Astrocyte of the cerebellum (primary cell): Measurements from ENCODE around the gene KCNK3.

ENCODE experiments used
- DNase-seq: peaks from one replicate; pipeline ENCODE4 v3.0.0-alpha.2; 2011; ENCODE audit warnings: low read depth
- H3K4me3 ChIP-seq: 2 replicates; pipeline ENCODE4 v1.5.1; 2011; ENCODE audit warnings: mild to moderate bottlenecking, low read depth, low read length, moderate library complexity
- in situ Hi-C: cut with HindIII; loops from 2 replicates; pipeline ENCODE4 v1.10.0; 2017; ENCODE audit warnings: low sequenced_read_pairs
- TF ChIP-seq, protein P1 (sequence below): IDR thresholded peaks from 2 replicates; pipeline ENCODE4 v1.5.1; 2012; ENCODE audit warnings: low read length, low read depth, moderate library complexity, mild to moderate bottlenecking; ENCODE audit errors: missing control alignments

Gene KCNK3

DNA sequence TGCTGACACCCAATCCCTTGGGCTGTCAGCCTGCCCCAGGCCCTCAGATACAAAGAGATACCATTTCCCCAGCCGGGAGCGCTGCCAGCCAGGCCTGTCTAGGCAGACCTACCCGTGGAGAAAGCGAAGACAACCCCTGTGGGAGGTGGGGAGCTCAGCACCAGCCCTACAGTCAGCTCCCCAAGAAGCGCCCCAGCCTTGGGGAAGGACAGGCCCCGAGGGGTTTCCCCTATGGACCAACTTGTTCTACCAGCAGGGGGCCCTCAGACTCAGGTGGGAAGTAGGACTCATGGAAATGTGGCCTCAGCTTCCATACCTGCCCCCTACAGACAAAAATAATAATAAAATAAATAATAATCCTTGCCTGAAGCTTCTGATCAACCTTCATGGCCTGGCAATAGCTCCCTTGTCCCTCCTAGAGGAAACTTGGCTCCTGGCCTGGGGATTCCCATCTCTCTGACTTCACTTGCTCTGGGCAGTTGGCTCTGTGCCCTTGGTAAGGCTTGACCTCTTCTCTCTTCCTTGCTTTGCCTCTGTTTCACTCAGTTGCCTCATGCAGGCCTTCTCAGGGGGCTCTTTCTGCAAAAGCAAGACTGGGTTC lies 78.6 kb downstream of the KCNK3 start:
- TF ChIP-seq, protein P1, sequence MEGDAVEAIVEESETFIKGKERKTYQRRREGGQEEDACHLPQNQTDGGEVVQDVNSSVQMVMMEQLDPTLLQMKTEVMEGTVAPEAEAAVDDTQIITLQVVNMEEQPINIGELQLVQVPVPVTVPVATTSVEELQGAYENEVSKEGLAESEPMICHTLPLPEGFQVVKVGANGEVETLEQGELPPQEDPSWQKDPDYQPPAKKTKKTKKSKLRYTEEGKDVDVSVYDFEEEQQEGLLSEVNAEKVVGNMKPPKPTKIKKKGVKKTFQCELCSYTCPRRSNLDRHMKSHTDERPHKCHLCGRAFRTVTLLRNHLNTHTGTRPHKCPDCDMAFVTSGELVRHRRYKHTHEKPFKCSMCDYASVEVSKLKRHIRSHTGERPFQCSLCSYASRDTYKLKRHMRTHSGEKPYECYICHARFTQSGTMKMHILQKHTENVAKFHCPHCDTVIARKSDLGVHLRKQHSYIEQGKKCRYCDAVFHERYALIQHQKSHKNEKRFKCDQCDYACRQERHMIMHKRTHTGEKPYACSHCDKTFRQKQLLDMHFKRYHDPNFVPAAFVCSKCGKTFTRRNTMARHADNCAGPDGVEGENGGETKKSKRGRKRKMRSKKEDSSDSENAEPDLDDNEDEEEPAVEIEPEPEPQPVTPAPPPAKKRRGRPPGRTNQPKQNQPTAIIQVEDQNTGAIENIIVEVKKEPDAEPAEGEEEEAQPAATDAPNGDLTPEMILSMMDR, result peak; percentile 36
- peak; percentile 35 for DNase-seq
- no peak overlapping the region for H3K4me3 ChIP-seq
- in situ Hi-C loops, result no loop called here

DNA sequence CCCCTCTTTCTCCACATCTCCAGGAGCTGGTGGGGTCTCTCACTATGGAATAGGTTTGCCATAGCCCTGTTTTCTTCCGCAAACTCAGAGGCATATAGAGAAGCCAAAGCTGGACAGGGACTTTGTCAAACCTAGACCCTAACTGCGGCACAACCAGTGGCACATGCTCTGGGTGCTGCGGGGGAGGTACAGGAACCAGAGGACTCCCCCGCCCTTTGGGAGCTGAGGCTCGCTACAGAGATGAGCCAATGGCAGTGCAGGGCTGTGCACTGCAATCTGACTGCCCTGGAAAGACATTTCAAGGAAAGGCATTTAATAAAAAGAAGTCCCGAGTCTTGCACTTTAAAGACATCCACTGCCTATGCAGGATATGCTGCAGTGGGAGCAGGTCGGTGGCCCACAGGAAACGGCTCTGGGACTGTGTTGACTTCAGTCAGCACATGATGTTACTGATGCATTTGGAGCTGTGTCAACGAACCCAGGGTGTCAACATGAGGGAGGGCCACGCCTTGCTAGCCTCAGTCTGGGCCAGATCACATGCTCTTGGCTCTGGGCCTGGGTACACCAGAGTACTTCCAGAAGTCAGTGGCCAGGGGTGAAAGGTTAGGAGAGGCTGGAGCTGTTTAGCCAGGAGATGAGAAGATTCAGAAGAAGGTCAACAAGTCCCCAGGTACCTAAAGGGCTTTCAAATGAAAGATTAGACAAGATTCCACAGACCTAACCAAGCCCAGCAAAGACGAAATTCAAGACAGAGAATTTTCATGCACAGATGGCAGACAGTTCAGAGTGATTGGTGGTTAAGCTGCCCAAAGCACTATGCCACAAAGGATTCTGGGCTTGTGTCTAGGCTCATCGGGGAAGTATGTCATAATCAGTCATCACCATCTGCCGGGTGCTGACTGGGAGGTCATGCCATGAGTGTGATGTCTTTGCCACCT lies 79.8 kb downstream of the KCNK3 start:
- TF ChIP-seq, protein P1, result no peak
- H3K4me3 ChIP-seq, result no peak overlapping the region
- in situ Hi-C loops, result no loop called here
- no peak for DNase-seq

DNA sequence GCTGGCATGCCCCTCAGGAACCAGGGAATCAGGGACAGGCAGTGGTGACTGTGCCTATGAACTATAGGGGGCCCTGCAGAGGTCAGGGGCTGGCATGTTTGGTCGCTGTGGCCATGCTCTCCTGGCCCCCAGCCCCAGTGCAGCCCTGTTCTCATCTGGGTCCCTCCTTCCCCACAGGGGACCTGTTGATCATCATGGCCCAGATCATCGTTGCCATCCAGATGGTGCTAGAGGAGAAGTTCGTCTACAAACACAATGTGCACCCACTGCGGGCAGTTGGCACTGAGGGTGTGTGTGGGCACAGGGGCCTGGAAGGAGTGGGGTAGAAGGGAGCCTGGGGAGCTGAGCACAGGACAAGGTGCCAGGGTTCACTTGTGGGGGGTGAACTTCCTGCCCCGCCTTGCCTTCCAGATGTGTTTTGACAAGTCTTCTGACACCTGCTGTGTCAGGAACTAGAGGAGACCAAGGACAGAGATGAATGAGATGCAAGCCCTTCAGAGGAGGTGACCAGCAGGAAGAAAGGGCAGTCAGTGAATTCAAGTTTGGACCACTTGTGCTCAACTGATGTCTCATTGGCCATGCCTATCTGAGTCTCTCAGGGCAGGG lies 83.8 kb downstream of the KCNK3 start:
- in situ Hi-C loops, result no loop called here
- DNase-seq, result no peak
- H3K4me3 ChIP-seq, result no peak overlapping the region
- TF ChIP-seq, protein P1, result no peak

DNA sequence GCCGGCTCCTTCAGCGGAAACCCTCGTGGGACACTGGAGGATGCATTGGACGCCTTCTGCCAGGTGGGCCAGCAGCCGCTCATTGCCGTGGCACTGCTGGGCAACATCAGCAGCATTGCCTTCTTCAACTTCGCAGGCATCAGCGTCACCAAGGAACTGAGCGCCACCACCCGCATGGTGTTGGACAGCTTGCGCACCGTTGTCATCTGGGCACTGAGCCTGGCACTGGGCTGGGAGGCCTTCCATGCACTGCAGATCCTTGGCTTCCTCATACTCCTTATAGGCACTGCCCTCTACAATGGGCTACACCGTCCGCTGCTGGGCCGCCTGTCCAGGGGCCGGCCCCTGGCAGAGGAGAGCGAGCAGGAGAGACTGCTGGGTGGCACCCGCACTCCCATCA lies 85.6 kb downstream of the KCNK3 start:
- H3K4me3 ChIP-seq, result no peak overlapping the region
- in situ Hi-C loops, result no loop called here
- TF ChIP-seq, protein P1, result no peak
- no peak for DNase-seq

DNA sequence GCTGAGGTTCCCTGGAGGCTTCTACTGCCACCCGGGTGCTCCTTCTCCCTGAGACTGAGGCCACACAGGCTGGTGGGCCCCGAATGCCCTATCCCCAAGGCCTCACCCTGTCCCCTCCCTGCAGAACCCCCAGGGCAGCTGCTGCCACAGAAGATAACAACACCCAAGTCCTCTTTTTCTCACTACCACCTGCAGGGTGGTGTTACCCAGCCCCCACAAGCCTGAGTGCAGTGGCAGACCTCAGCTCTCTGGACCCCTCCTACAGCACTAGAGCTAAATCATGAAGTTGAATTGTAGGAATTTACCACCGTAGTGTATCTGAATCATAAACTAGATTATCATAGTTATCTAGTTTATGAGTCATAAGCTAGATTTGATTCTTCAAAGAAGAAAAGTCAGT lies 86.0 kb downstream of the KCNK3 start:
- no peak overlapping the region for H3K4me3 ChIP-seq
- in situ Hi-C loops, result no loop called here
- TF ChIP-seq, protein P1, result no peak
- no peak for DNase-seq

DNA sequence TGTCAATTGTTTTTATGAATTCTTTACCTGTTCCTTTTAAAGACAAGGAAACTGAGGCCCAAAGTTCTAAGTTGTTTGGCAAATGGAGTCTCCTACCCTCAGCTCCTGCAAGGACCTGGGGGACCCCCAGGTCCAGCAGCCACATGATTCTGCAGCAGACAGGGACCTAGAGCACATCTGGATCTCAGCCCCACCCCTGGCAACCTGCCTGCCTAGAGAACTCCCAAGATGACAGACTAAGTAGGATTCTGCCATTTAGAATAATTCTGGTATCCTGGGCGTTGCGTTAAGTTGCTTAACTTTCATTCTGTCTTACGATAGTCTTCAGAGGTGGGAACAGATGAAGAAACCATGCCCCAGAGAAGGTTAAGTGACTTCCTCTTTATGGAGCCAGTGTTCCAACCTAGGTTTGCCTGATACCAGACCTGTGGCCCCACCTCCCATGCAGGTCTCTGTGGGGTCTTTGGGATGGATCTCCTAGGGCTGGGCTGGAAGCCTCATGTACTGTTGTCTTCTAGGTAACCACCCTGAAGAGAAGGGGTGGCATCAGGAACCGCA lies 87.8 kb downstream of the KCNK3 start:
- TF ChIP-seq, protein P1, result no peak
- no peak for DNase-seq

More for the DNA sequence above, 87.8 kb downstream of the KCNK3 start:
- in situ Hi-C loops, result no loop called here
- no peak overlapping the region for H3K4me3 ChIP-seq
